RPMI7951 (cell line): ENCODE results near the gene PRKG1. TPM values are rescaled to one million over a fixed set of nuclear protein-coding genes. Genes with fewer than 3 reads are reported as not detected.
A peak's percentile ranks its signal among the peaks of the same experiment; 100 is the strongest.

ENCODE experiments used
- DNase-seq: peaks from one replicate; pipeline ENCODE4 v3.0.0-alpha.2; 2012; ENCODE audit warnings: low read depth
- total RNA-seq: library from RNA; depleted of rRNA; stranded (reverse); fragments of >200 nt; shearing (Covaris generic); gene quantifications from 2 replicates; pipeline ENCODE4 v1.2.3, GENCODE V29; 2014

Gene PRKG1
- total RNA-seq, 1 experiment from 2014 or later, result 0.12 TPM

- peak; percentile 51 for DNase-seq
These were observed 1240.7 kb downstream of the PRKG1 start for GRCh38 chr10:52314822-52315552.

- peak; percentile 11 for DNase-seq
These were observed 1241.7 kb downstream of the PRKG1 start for GRCh38 chr10:52316001-52316400.

GRCh38 chr10:52316500-52316899 is 1242.2 kb downstream of the PRKG1 start:
- DNase-seq, result no peak

GRCh38 chr10:52318136-52318701 is 1243.9 kb downstream of the PRKG1 start:
- DNase-seq, result peak; percentile 36

- DNase-seq, result peak; percentile 91
These were observed 1244.7 kb downstream of the PRKG1 start for GRCh38 chr10:52318822-52319464.

GRCh38 chr10:52319926-52320325 is 1245.6 kb downstream of the PRKG1 start:
- DNase-seq, result peak; percentile 25

GRCh38 chr10:52322323-52322722 is 1248.0 kb downstream of the PRKG1 start:
- no peak for DNase-seq

- DNase-seq, result no peak
These were observed 1248.6 kb downstream of the PRKG1 start for GRCh38 chr10:52322936-52323335.

- no peak for DNase-seq
These were observed 1252.1 kb downstream of the PRKG1 start for GRCh38 chr10:52326382-52326781.

GRCh38 chr10:52331638-52332364 is 1257.5 kb downstream of the PRKG1 start:
- no peak for DNase-seq

GRCh38 chr10:52332815-52333214 is 1258.5 kb downstream of the PRKG1 start:
- no peak for DNase-seq

- peak; percentile 45 for DNase-seq
These were observed 1260.3 kb downstream of the PRKG1 start for GRCh38 chr10:52334595-52334994.

- DNase-seq, result no peak
These were observed 1261.4 kb downstream of the PRKG1 start for GRCh38 chr10:52335665-52336064.

- no peak for DNase-seq
These were observed 1262.9 kb downstream of the PRKG1 start for GRCh38 chr10:52337225-52337624.

GRCh38 chr10:52343439-52343838 is 1269.2 kb downstream of the PRKG1 start:
- DNase-seq, result no peak

- DNase-seq, result no peak
These were observed 1272.4 kb downstream of the PRKG1 start for GRCh38 chr10:52346394-52347326.

GRCh38 chr10:52347327-52347667 is 1273.0 kb downstream of the PRKG1 start:
- DNase-seq, result no peak
